H9 (cell line): ENCODE results near the gene MOB3B. TPM values are rescaled to one million over a fixed set of nuclear protein-coding genes. Genes with fewer than 3 reads are reported as not detected.

Experiments
- DNase-seq: peaks from one replicate; pipeline ENCODE4 v3.0.0-alpha.2; 2017
- H2AFZ ChIP-seq: one replicate; pipeline ENCODE4 v1.6.1; 2013; ENCODE audit warnings: mild to moderate bottlenecking, low read length, control low read depth, moderate library complexity
- H2AK5ac ChIP-seq: 2 replicates; pipeline ENCODE4 v1.6.1; 2013; ENCODE audit warnings: low read length, control low read depth, mixed read lengths; ENCODE audit not compliant: insufficient read length
- H2BK120ac ChIP-seq: one replicate; pipeline ENCODE4 v1.6.1; 2013; ENCODE audit warnings: low read depth, mild to moderate bottlenecking, low read length, control low read depth, inconsistent platforms; ENCODE audit not compliant: poor library complexity, severe bottlenecking
- H2BK12ac ChIP-seq: 2 replicates; pipeline ENCODE4 v1.6.1; 2013; ENCODE audit warnings: low read length, control low read depth, mixed read lengths, low read depth; ENCODE audit not compliant: insufficient read length
- H2BK15ac ChIP-seq: 2 replicates; pipeline ENCODE4 v1.6.1; 2013; ENCODE audit warnings: low read depth, low read length, control low read depth
- H2BK20ac ChIP-seq: one replicate; pipeline ENCODE4 v1.6.1; 2013; ENCODE audit warnings: low read depth, mild to moderate bottlenecking, low read length, control low read depth, inconsistent platforms; ENCODE audit not compliant: poor library complexity, severe bottlenecking
- H2BK5ac ChIP-seq: 2 replicates; pipeline ENCODE4 v1.6.1; 2013; ENCODE audit warnings: low read length, control low read depth, mixed read lengths; ENCODE audit not compliant: insufficient read length
- H3K14ac ChIP-seq: 2 replicates; pipeline ENCODE4 v1.6.1; 2013; ENCODE audit warnings: low read length, control low read depth; ENCODE audit not compliant: insufficient read depth
- H3K18ac ChIP-seq: 2 replicates; pipeline ENCODE4 v1.6.1; 2013; ENCODE audit warnings: low read depth, mild to moderate bottlenecking, mixed read lengths, low read length, control low read depth; ENCODE audit not compliant: insufficient read length
- H3K23ac ChIP-seq: 2 replicates; pipeline ENCODE4 v1.6.1; 2013; ENCODE audit warnings: low read length, control low read depth, mixed read lengths, low read depth; ENCODE audit not compliant: insufficient read length
- H3K23me2 ChIP-seq: 2 replicates; pipeline ENCODE4 v1.6.1; 2013; ENCODE audit warnings: low read depth, mild to moderate bottlenecking, mixed read lengths, low read length, control low read depth; ENCODE audit not compliant: insufficient read length, poor library complexity, severe bottlenecking
- H3K27ac ChIP-seq: 2 replicates; pipeline ENCODE4 v1.5.1; 2013; ENCODE audit warnings: low read length, control low read depth, mixed read lengths, low read depth; ENCODE audit not compliant: insufficient read length
- H3K27me3 ChIP-seq: 2 replicates; pipeline ENCODE4 v1.6.1; 2013; ENCODE audit warnings: low read length, control low read depth, inconsistent platforms; ENCODE audit not compliant: insufficient read depth
- H3K4ac ChIP-seq: 2 replicates; pipeline ENCODE4 v1.6.1; 2013; ENCODE audit warnings: low read depth, mild to moderate bottlenecking, control low read depth, inconsistent platforms, low read length, moderate library complexity
- H3K4me1 ChIP-seq: 2 replicates; pipeline ENCODE4 v1.6.1; 2013; ENCODE audit warnings: low read length, control low read depth, inconsistent platforms; ENCODE audit not compliant: insufficient read depth
- H3K4me2 ChIP-seq: 2 replicates; pipeline ENCODE4 v1.6.1; 2013; ENCODE audit warnings: low read length, control low read depth, mixed read lengths; ENCODE audit not compliant: insufficient read length, insufficient read depth
- H3K56ac ChIP-seq: 2 replicates; pipeline ENCODE4 v1.6.1; 2013; ENCODE audit warnings: low read depth, mild to moderate bottlenecking, mixed read lengths, low read length, control low read depth; ENCODE audit not compliant: insufficient read length
- H3K79me1 ChIP-seq: 2 replicates; pipeline ENCODE4 v1.6.1; 2013; ENCODE audit warnings: low read depth, mild to moderate bottlenecking, moderate library complexity, low read length, control low read depth, inconsistent platforms; ENCODE audit not compliant: insufficient read depth, poor library complexity, severe bottlenecking
- H3K79me2 ChIP-seq: 2 replicates; pipeline ENCODE4 v1.6.1; 2013; ENCODE audit warnings: low read length, control low read depth, inconsistent platforms; ENCODE audit not compliant: insufficient read depth
- H3K9ac ChIP-seq: 2 replicates; pipeline ENCODE4 v1.6.1; 2013; ENCODE audit warnings: low read length, control low read depth, mixed read lengths; ENCODE audit not compliant: insufficient read length; ENCODE audit errors: extremely low read depth
- H3K9me3 ChIP-seq: one replicate; pipeline ENCODE4 v1.6.1; 2013; ENCODE audit warnings: low read depth, low read length, inconsistent platforms; ENCODE audit not compliant: control insufficient read depth
- H3T11ph ChIP-seq: one replicate; pipeline ENCODE4 v1.6.1; 2013; ENCODE audit warnings: mild to moderate bottlenecking, low read length, control low read depth, inconsistent platforms
- H4K20me1 ChIP-seq: one replicate; pipeline ENCODE4 v1.6.1; 2013; ENCODE audit not compliant: control insufficient read depth, insufficient read length, insufficient read depth
- H4K5ac ChIP-seq: 2 replicates; pipeline ENCODE4 v1.6.1; 2013; ENCODE audit warnings: low read depth, mild to moderate bottlenecking, mixed read lengths, low read length, control low read depth; ENCODE audit not compliant: insufficient read length
- H4K8ac ChIP-seq: replicated peaks from 2 replicates; pipeline ENCODE4 v1.6.1; 2013; ENCODE audit warnings: low read length, control low read depth, mixed read lengths, low read depth; ENCODE audit not compliant: insufficient read length
- H4K91ac ChIP-seq: 2 replicates; pipeline ENCODE4 v1.6.1; 2013; ENCODE audit warnings: low read depth, mild to moderate bottlenecking, moderate library complexity, mixed read lengths, low read length, control low read depth; ENCODE audit not compliant: insufficient read length
- H3K27ac Mint-ChIP-seq, 3 experiments: 2 replicates in 2 of 3; 3 replicates in 1 of 3; pipeline ENCODE4 v1.8.0; 2020 to 2021; ENCODE audit warnings: mixed read lengths in 3 of 3, mild to moderate bottlenecking in 1 of 3, moderate library complexity in 1 of 3
- H3K27me3 Mint-ChIP-seq: 2 replicates; pipeline ENCODE4 v1.8.0; 2021; ENCODE audit warnings: low read depth, mild to moderate bottlenecking, moderate library complexity, mixed read lengths
- H3K36me3 Mint-ChIP-seq, 3 experiments: 2 replicates in 2 of 3; 3 replicates in 1 of 3; pipeline ENCODE4 v1.8.0; 2020 to 2021; ENCODE audit warnings: low read depth in 3 of 3, mixed read lengths in 3 of 3; ENCODE audit not compliant: insufficient read depth in 1 of 3
- H3K4me1 Mint-ChIP-seq, 2 experiments: 2 replicates each; pipeline ENCODE4 v1.8.0; 2020; ENCODE audit warnings: mixed read lengths in 2 of 2
- H3K4me3 Mint-ChIP-seq, 2 experiments: 2 replicates in 1 of 2; 3 replicates in 1 of 2; pipeline ENCODE4 v1.8.0; 2020 to 2021; ENCODE audit warnings: mild to moderate bottlenecking in 2 of 2, mixed read lengths in 2 of 2, moderate library complexity in 1 of 2
- H3K9me3 Mint-ChIP-seq, 2 experiments: 2 replicates in 1 of 2; 3 replicates in 1 of 2; pipeline ENCODE4 v1.8.0; 2020; ENCODE audit warnings: mild to moderate bottlenecking in 2 of 2, mixed read lengths in 2 of 2, moderate library complexity in 1 of 2
- WGBS: extraction: QIAGEN DNeasy Blood & Tissue Kit; methylation state at CpG from one replicate; pipeline ENCODE4 v1.1.7; 2013; ENCODE audit warnings: missing lambda C conversion rate, low lambda C conversion rate, mixed read lengths; ENCODE audit not compliant: insufficient read length; ENCODE audit errors: extremely low coverage; 5-methylcytosine and 5-hydroxymethylcytosine counted together
- total RNA-seq: library from RNA; stranded (reverse); gene quantifications from 2 replicates; pipeline ENCODE4 v1.2.1, GENCODE V29; 2021
- TF ChIP-seq, protein P1 (sequence below): fragments of 200-600 bp; sonication (generic); conservative IDR thresholded peaks from 3 replicates; pipeline ENCODE4 v1.8.0; 2021; ENCODE audit warnings: antibody characterized with exemption, mild to moderate bottlenecking

MOB3B gene
- total RNA-seq, 1 experiment from 2014 or later = 9.8 TPM

DNA sequence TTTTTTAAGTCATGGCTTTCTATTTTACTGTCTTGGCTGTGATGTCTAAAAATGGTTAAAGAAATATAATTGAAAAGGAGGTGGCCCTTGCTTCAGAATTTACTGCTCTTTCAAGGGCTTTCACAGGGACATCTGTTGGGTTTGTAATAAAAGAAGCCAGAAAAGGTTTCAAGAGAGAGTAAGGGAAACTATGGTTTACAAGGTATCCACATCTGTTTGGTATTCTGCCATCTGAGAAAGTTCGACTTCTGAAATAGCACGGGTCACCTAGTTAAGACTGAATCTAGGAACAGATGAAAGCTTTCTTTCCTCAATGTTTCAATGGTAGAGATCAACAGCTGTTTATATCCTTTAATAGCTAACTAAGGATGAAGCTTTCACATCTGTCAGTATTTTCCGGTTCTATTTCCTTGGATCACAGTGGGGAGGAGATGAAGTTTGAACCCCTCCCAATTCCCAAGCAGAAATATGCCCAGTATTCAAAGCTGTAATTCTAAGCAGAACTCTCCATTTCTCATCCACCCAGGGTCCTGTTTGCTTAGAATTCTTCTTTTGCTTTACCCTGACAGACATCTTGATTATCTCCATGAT, 78.3 kb downstream of the MOB3B start:
- Histone ChIP-seq H3K23ac (no peak overlapping the region), H3K4me1 (peaks cover 3% of the 10 kb centered on the region), H3K18ac (no peak overlapping the region), H4K8ac (no peak overlapping the region), H4K5ac (no peak overlapping the region), H2BK5ac (no peak overlapping the region), H3K4ac (no peak overlapping the region), H3T11ph (no peak overlapping the region), H2BK120ac (no peak overlapping the region), H2BK15ac (no peak overlapping the region), H2BK12ac (no peak overlapping the region), H4K91ac (no peak overlapping the region), H2BK20ac (no peak overlapping the region), H3K4me2 (no peak overlapping the region), H3K27me3 (no peaks in the 10 kb centered on the region), H3K27ac (no peak overlapping the region), H4K20me1 (no peaks in the 10 kb centered on the region), H3K79me2 (no peaks in the 10 kb centered on the region), H3K14ac (no peak overlapping the region), H3K79me1 (no peaks in the 10 kb centered on the region), H2AFZ (no peak overlapping the region), H3K9me3 (no peaks in the 10 kb centered on the region), H3K56ac (no peak overlapping the region), H3K23me2 (no peaks in the 10 kb centered on the region), H3K9ac (no peak overlapping the region), H2AK5ac (no peak overlapping the region)
- TF ChIP-seq, protein P1, sequence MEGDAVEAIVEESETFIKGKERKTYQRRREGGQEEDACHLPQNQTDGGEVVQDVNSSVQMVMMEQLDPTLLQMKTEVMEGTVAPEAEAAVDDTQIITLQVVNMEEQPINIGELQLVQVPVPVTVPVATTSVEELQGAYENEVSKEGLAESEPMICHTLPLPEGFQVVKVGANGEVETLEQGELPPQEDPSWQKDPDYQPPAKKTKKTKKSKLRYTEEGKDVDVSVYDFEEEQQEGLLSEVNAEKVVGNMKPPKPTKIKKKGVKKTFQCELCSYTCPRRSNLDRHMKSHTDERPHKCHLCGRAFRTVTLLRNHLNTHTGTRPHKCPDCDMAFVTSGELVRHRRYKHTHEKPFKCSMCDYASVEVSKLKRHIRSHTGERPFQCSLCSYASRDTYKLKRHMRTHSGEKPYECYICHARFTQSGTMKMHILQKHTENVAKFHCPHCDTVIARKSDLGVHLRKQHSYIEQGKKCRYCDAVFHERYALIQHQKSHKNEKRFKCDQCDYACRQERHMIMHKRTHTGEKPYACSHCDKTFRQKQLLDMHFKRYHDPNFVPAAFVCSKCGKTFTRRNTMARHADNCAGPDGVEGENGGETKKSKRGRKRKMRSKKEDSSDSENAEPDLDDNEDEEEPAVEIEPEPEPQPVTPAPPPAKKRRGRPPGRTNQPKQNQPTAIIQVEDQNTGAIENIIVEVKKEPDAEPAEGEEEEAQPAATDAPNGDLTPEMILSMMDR = no peak
- Mint-ChIP-seq H3K9me3 (no peaks in the 10 kb centered on the region), H3K4me1 (peaks cover 32 to 36% of the 10 kb centered on the region in 2 experiments), H3K4me3 (no peak overlapping the region), H3K27me3 (no peaks in the 10 kb centered on the region), H3K27ac (no peak overlapping the region), H3K36me3 (peaks cover 8 to 17% (median 14%) of the 10 kb centered on the region in 3 experiments; a peak in 6 of 7 replicates)
- WGBS = no CpG with 5 or more reads among the region's 3 CpGs
- no peak for DNase-seq
